GM18951 (cell line): ENCODE measurements around the gene LRFN4.

Experiments used
- POLR2A ChIP-seq: IDR thresholded peaks from 4 replicates; pipeline ENCODE4 v1.6.1; 2011; ENCODE audit warnings: mild to moderate bottlenecking; ENCODE audit not compliant: insufficient read length, insufficient read depth; ENCODE audit errors: extremely low read depth
- in situ Hi-C: fragments of 300-500 bp; cut with MboI; formaldehyde crosslinking; loops from one replicate; pipeline ENCODE4 v1.12.0; 2022; ENCODE audit warnings: low sequenced_read_pairs, mixed read lengths, inconsistent platforms; ENCODE audit not compliant: unreplicated experiment

The LRFN4 gene

GRCh38 chr11:66864924-66865697 lies 8.2 kb downstream of the LRFN4 start:
- TF ChIP-seq POLR2A = no peak
- in situ Hi-C loops = no loop called here

GRCh38 chr11:66866007-66866406 lies 9.1 kb downstream of the LRFN4 start:
- TF ChIP-seq POLR2A = no peak
- in situ Hi-C loops = no loop called here

GRCh38 chr11:66866511-66866986 lies 9.7 kb downstream of the LRFN4 start:
- in situ Hi-C loops = no loop called here

GRCh38 chr11:66867425-66868040 lies 10.7 kb downstream of the LRFN4 start:
- no peak for TF ChIP-seq POLR2A
- in situ Hi-C loops = no loop called here

More at GRCh38 chr11:66866511-66866986, 9.7 kb downstream of the LRFN4 start:
- no peak for TF ChIP-seq POLR2A

- no peak for TF ChIP-seq POLR2A
- in situ Hi-C loops = no loop called here
Observed at GRCh38 chr11:66868082-66868725, 11.3 kb downstream of the LRFN4 start.

GRCh38 chr11:66868726-66869566 lies 12.1 kb downstream of the LRFN4 start:
- TF ChIP-seq POLR2A = no peak
- in situ Hi-C loops = no loop called here

- TF ChIP-seq POLR2A = no peak
- in situ Hi-C loops = no loop called here
Observed at GRCh38 chr11:66869567-66869870, 12.7 kb downstream of the LRFN4 start.

GRCh38 chr11:66870131-66870530 lies 13.3 kb downstream of the LRFN4 start:
- TF ChIP-seq POLR2A = no peak
- in situ Hi-C loops = no loop called here

- in situ Hi-C loops = no loop called here
- no peak for TF ChIP-seq POLR2A
Observed at GRCh38 chr11:66870616-66871520, 14.0 kb downstream of the LRFN4 start.

GRCh38 chr11:66871521-66871901 lies 14.6 kb downstream of the LRFN4 start:
- no peak for TF ChIP-seq POLR2A
- in situ Hi-C loops = no loop called here

- TF ChIP-seq POLR2A = no peak
- in situ Hi-C loops = no loop called here
Observed at GRCh38 chr11:66874232-66874631, 17.4 kb downstream of the LRFN4 start.

GRCh38 chr11:66875378-66875777 lies 18.5 kb downstream of the LRFN4 start:
- TF ChIP-seq POLR2A = no peak
- in situ Hi-C loops = no loop called here

- in situ Hi-C loops = no loop called here
Observed at GRCh38 chr11:66877588-66878385, 20.9 kb downstream of the LRFN4 start.

More at GRCh38 chr11:66877588-66878385, 20.9 kb downstream of the LRFN4 start:
- TF ChIP-seq POLR2A = no peak
